OCI-LY7 (cell line): Measurements from ENCODE around the gene ABCC8.

Experiments
- EZH2phosphoT487 ChIP-seq: fragments of 200-600 bp; sonication (generic); IDR thresholded peaks from 2 replicates; pipeline ENCODE4 v1.6.1; 2018; ENCODE audit warnings: low read depth, borderline replicate concordance, mild to moderate bottlenecking, mixed run types, antibody characterized with exemption, low read length, moderate library complexity, mixed read lengths
- TF ChIP-seq, protein P1 (sequence below): fragments of 200-600 bp; sonication (generic); conservative IDR thresholded peaks from 2 replicates; pipeline ENCODE4 v1.5.1; 2014; ENCODE audit warnings: mild to moderate bottlenecking, antibody characterized with exemption, low read length, moderate library complexity, mixed read lengths

DNA sequence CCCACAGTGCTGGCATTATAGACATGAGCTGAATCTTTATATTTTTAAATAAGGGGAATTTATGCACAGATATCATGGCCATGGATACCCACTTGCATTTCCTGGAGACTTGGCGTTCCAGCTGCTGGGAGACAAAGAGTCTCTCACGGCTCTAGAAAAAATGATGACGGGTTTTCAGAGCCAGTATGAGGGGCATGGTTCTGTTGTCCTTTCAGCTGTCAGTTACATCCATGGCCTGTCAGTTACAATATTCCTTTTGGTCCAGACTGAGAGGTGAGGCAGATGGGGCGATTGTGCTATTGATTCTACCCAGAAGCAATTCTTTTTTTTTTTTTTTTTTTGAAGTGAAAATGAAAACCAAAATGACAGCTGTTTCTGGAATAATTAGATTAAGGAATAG lies 37.8 kb upstream of the ABCC8 start:
- TF ChIP-seq, protein P1, sequence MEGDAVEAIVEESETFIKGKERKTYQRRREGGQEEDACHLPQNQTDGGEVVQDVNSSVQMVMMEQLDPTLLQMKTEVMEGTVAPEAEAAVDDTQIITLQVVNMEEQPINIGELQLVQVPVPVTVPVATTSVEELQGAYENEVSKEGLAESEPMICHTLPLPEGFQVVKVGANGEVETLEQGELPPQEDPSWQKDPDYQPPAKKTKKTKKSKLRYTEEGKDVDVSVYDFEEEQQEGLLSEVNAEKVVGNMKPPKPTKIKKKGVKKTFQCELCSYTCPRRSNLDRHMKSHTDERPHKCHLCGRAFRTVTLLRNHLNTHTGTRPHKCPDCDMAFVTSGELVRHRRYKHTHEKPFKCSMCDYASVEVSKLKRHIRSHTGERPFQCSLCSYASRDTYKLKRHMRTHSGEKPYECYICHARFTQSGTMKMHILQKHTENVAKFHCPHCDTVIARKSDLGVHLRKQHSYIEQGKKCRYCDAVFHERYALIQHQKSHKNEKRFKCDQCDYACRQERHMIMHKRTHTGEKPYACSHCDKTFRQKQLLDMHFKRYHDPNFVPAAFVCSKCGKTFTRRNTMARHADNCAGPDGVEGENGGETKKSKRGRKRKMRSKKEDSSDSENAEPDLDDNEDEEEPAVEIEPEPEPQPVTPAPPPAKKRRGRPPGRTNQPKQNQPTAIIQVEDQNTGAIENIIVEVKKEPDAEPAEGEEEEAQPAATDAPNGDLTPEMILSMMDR = no peak
- no peak for TF ChIP-seq EZH2phosphoT487
